Spleen (tissue), 11 donors: ENCODE measurements around the gene LTB4R2. TPM values are rescaled to one million over a fixed set of nuclear protein-coding genes. Genes with fewer than 3 reads are reported as not detected.

ENCODE experiments used
- DNase-seq: peaks from one replicate; pipeline ENCODE4 v3.0.0-alpha.2; 2020
- H3K27ac ChIP-seq, 8 donors: fragments of 200-600 bp; sonication (generic) in 7 of 8; 1 replicate in 4 of 8; 2 replicates in 4 of 8; pipeline versions ENCODE4 v1.5.0 to v1.8.0; 2016 to 2021; ENCODE audit warnings: inconsistent platforms in 4 of 8, mild to moderate bottlenecking in 4 of 8, moderate library complexity in 1 of 8
- H3K27me3 ChIP-seq, 7 donors: fragments of 200-600 bp; sonication (generic) in 6 of 7; replicated peaks in 1 of 7; 1 replicate in 4 of 7; 2 replicates in 3 of 7; pipeline versions ENCODE4 v1.5.0 to v1.8.0; 2016 to 2021; ENCODE audit warnings: inconsistent platforms in 3 of 7, mild to moderate bottlenecking in 1 of 7
- H3K36me3 ChIP-seq, 6 donors: fragments of 200-600 bp; sonication (generic) in 5 of 6; 1 replicate in 4 of 6; 2 replicates in 2 of 6; pipeline versions ENCODE4 v1.5.0 to v1.8.0; 2016 to 2021; ENCODE audit warnings: inconsistent platforms in 2 of 6
- H3K4me1 ChIP-seq, 6 donors: fragments of 200-600 bp; sonication (generic) in 5 of 6; 1 replicate in 3 of 6; 2 replicates in 3 of 6; pipeline versions ENCODE4 v1.5.0 to v1.8.0; 2016 to 2021; ENCODE audit warnings: inconsistent platforms in 3 of 6
- H3K4me3 ChIP-seq, 8 donors: fragments of 200-600 bp; sonication (generic) in 7 of 8; 1 replicate in 4 of 8; 2 replicates in 4 of 8; pipeline versions ENCODE4 v1.5.0 to v1.8.0; 2016 to 2021; ENCODE audit warnings: inconsistent platforms in 4 of 8, mild to moderate bottlenecking in 4 of 8, moderate library complexity in 2 of 8
- H3K9me3 ChIP-seq, 8 donors: fragments of 200-600 bp; sonication (generic) in 7 of 8; 1 replicate in 4 of 8; 2 replicates in 4 of 8; pipeline versions ENCODE4 v1.5.0 to v1.8.0; 2016 to 2021; ENCODE audit warnings: inconsistent platforms in 4 of 8
- POLR2A ChIP-seq, 3 donors: fragments of 450-650 bp; IDR thresholded peaks; one replicate each; pipeline ENCODE4 v1.5.1; 2017; ENCODE audit warnings: antibody characterized with exemption in 3 of 3, mild to moderate bottlenecking in 1 of 3
- POLR2AphosphoS5 ChIP-seq, 3 donors: sonication (generic); formaldehyde crosslinking; IDR thresholded peaks; one replicate each; pipeline ENCODE4 v1.5.1; 2017; ENCODE audit warnings: antibody characterized with exemption in 3 of 3
- WGBS, 5 donors: extraction: QIAGEN DNeasy Blood & Tissue Kit in 3 of 5; methylation state at CpG; one replicate each; pipeline versions ENCODE4 v1.1.5 to v1.1.7; 2013 to 2018; 5-methylcytosine and 5-hydroxymethylcytosine counted together
- intact Hi-C: fragments of 100-400 bp; cut with DNase I; formaldehyde crosslinking; loops from one replicate; pipeline ENCODE4 v1.15.0; 2023; ENCODE audit warnings: low total_unique reads
- polyA plus RNA-seq, 3 donors: library from polyadenylated mRNA; stranded (reverse); fragments of 200-250 nt; gene quantifications; one replicate each; pipeline ENCODE4 v1.2.1, GENCODE V29; 2013
- total RNA-seq, 7 donors: library from RNA; depleted of rRNA in 3 of 7; stranded (reverse); fragments of >200 nt in 3 of 7; fragmentation: NEBNext Ultra II Directional in 4 of 7; extraction: Animal tissue kit (Norgen Biotek cat#: 25700) in 4 of 7; gene quantifications; one replicate each; pipeline versions ENCODE4 v1.1.0 to v1.2.1, GENCODE V29; 2016 to 2021
- TF ChIP-seq, protein P1 (sequence below), 11 experiments: fragments of 200-600 bp in 7 of 11; fragments of 450-650 bp in 4 of 11; sonication (generic) in 4 of 11; IDR thresholded peaks in 8 of 11; conservative IDR thresholded peaks in 3 of 11; 1 replicate in 7 of 11; 2 replicates in 4 of 11; pipeline versions ENCODE4 v1.4.0 to v1.8.0; 2016 to 2021; ENCODE audit warnings: antibody characterized with exemption in 11 of 11, inconsistent platforms in 4 of 11, mild to moderate bottlenecking in 1 of 11
- donor health status: healthy with polysubstance abuse.
- donor health status: DM: no; HTN: no; CAD: no; lungs with moderate emphysema.
- donor health status: DM: no; HTN: no; CAD: no.
- donor health status: Bipolar disorder and iron deficiency.
- donor health status: healthy.
- donor health status: DM: no; HTN: no; CAD: no.
- donor health status: DM: yes; HTN: yes; CAD: no.

Gene LTB4R2
- total and polyA plus RNA-seq, 10 donors: 0.83 to 32.3 (median 13.9) TPM

DNA sequence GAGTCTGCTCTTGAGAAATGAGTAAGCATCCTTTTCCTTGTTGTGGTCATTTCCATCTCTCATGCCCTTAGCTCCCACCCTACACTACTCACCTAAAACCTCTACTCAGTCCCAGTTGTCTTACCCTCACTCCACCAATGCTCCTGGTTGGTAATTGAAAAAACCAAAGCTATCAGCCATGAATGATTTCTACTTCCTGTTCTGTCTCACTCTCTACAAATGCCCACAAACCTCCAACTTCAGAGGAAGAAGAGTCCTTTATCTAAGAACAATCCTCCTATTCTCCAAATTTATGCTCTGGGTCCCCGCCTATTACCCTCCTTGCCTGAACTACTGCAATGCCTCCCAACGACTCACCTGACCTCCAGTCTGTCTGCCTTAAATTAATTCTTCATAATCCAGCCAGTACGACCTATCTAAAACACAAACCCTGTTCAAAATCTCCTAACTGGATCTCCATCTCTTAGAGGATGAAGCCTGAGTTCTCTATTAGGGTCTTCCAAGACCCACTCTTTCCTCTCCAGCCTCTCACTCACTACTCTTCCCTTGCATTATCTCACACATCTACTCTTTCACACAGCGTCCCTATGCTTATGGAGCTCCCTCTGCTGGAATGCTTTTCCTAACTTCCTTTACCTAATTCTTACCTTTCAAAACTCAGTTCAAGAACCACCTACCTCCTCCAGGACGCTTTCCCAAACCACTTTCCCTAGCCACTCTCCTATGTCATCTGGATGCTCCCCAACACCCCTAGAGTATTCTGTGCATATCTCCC is 12.6 kb upstream of the LTB4R2 start:
- 36 to 51% (median 44%) methylated on average over 5 of the region's 5 CpGs for WGBS, 5 donors
- DNase-seq: no peak
- H3K27ac ChIP-seq: peak overlapping the region in 7 of 8 donors; percentile 0 to 62 (median 41)
- peaks cover 31 to 64% (median 54%) of the 10 kb centered on the region in 6 donors for H3K4me1 ChIP-seq
- no peaks in the 10 kb centered on the region for H3K9me3 ChIP-seq
- H3K36me3 ChIP-seq: peaks cover 3 to 60% (median 34%) of the 10 kb centered on the region in 6 donors
- no peaks in the 10 kb centered on the region for H3K27me3 ChIP-seq
- TF ChIP-seq, protein P1, sequence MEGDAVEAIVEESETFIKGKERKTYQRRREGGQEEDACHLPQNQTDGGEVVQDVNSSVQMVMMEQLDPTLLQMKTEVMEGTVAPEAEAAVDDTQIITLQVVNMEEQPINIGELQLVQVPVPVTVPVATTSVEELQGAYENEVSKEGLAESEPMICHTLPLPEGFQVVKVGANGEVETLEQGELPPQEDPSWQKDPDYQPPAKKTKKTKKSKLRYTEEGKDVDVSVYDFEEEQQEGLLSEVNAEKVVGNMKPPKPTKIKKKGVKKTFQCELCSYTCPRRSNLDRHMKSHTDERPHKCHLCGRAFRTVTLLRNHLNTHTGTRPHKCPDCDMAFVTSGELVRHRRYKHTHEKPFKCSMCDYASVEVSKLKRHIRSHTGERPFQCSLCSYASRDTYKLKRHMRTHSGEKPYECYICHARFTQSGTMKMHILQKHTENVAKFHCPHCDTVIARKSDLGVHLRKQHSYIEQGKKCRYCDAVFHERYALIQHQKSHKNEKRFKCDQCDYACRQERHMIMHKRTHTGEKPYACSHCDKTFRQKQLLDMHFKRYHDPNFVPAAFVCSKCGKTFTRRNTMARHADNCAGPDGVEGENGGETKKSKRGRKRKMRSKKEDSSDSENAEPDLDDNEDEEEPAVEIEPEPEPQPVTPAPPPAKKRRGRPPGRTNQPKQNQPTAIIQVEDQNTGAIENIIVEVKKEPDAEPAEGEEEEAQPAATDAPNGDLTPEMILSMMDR (IDR thresholded peaks at IDR 0.05 in 8 of 11, conservative IDR thresholded peaks at IDR 0.05 in 3 of 11): peak in 6 of 11 experiments; percentile 15 to 57 (median 35)
- no peak for TF ChIP-seq POLR2A (IDR thresholded peaks at IDR 0.05)
- TF ChIP-seq POLR2AphosphoS5 (IDR thresholded peaks at IDR 0.05): no peak
- no peak overlapping the region for H3K4me3 ChIP-seq
- intact Hi-C loops: no loop called here

DNA sequence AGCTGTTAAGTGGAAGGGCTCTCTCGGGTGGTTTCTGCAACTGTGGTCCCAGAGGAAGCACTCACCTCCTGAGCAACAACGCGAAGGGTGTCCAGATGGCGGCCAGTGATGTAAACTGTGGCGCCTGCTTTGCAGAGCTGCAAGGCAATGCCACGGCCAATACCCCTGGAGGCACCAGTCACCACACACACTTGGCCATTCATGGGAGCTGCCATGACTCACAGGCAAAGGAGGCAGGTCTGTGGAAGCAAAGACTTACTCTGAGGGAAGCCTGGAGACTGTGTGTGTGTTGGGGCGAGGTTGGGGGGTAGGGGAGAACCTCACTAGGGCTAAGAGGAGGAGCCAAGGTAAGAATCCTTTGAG is 11.1 kb upstream of the LTB4R2 start:
- Histone ChIP-seq H3K9me3 (no peaks in the 10 kb centered on the region), H3K27me3 (no peaks in the 10 kb centered on the region), H3K27ac (peak overlapping the region in 7 of 8 donors; percentile 85 to 95 (median 92)), H3K36me3 (peaks cover 3 to 60% (median 38%) of the 10 kb centered on the region in 6 donors), H3K4me3 (peak overlapping the region; percentile 87 to 99 (median 96)), H3K4me1 (peaks cover 31 to 66% (median 59%) of the 10 kb centered on the region in 6 donors)
- 42 to 73% (median 46%) methylated on average over 7 of the region's 7 CpGs for WGBS, 5 donors
- intact Hi-C loops: loop anchor here (2.0 kb wide), 1 partner anchor 56 kb away; the partner anchor contains the start of gene TINF2
- DNase-seq: no peak
- TF ChIP-seq, protein P1 (IDR thresholded peaks at IDR 0.05 in 8 of 11, conservative IDR thresholded peaks at IDR 0.05 in 3 of 11): no peak
- TF ChIP-seq POLR2A (IDR thresholded peaks at IDR 0.05): no peak
- TF ChIP-seq POLR2AphosphoS5 (IDR thresholded peaks at IDR 0.05): no peak

DNA sequence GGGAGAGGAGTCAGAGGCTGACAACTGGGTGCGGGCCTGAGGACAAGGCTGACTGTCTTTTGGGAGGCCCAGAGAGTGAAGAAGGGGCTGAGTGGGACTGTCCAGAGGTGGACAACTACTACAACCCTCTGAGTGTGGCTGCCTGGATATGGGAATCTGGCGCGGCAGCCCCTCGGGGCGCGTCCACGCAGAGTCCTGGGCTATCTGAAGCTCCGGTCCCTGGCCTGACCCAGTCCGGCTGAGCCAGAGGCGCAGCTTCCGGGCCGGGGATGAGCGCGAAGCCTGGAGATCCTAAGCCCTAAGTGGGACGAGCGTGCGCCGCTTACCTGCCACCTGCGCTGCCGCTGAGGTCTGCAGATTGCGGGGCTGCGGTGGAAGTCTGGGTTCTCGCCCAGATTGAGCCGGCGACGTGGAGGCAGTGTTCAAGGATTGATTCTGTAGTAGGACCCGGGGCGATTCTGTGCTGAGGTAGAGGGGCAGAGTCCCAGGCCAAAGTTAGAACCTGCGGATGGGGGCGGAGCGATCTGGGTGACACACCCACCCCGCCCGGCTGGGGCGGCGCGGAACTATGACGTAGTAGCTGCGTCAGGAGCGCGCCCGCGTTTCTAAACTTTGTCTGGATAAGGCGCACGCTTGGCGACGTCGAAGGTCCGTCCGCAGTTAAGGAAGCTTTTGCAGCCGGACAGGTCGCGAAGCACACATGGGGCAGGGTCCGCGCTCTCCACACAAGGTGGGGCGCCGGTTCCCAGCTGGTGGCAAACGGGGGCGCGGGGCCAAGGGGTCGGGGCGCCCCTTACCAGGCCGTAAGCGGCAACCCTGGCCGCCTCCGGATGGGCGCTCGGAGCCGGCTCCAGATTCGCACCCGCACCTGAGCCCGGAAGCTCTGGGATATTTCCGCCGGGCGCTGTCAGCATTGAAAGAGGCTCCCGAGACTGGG is 10.4 kb upstream of the LTB4R2 start, which contains the start of the genes DHRS1 and NOP9:
DHRS1 (minus strand) TSS at position 526 of the 937 bp plus-strand sequence. CDS start 674 bp downstream, outside the sequence.
NOP9 (plus strand) TSS at position 596 of the 937 bp plus-strand sequence; CDS start at position 701, 105 bp downstream.
- H3K4me1 ChIP-seq: peaks cover 31 to 72% (median 62%) of the 10 kb centered on the region in 6 donors
- TF ChIP-seq POLR2A (IDR thresholded peaks at IDR 0.05): peak in 2 of 3 donors; percentile 37 to 87
- TF ChIP-seq, protein P1 (IDR thresholded peaks at IDR 0.05 in 8 of 11, conservative IDR thresholded peaks at IDR 0.05 in 3 of 11): peak in 2 of 11 experiments; percentile 25 to 35
- peak; percentile 95 to 97 (median 96) for TF ChIP-seq POLR2AphosphoS5 (IDR thresholded peaks at IDR 0.05)
- H3K4me3 ChIP-seq: peak within 1 kb of the TSS; percentile 87 to 99 (median 96)
- H3K9me3 ChIP-seq: no peaks in the 10 kb centered on the region
- H3K36me3 ChIP-seq: peaks cover 3 to 60% (median 44%) of the 10 kb centered on the region in 6 donors
- intact Hi-C loops: loop anchor here (2.0 kb wide), 1 partner anchor 57 kb away; the partner anchor contains the start of gene TINF2
- H3K27me3 ChIP-seq: no peaks in the 10 kb centered on the region
- H3K27ac ChIP-seq: peak within 1 kb of the TSS; percentile 85 to 95 (median 90)
- 0 to 1% (median 1%) methylated on average over 14 to 75 of the region's 75 CpGs for WGBS, 5 donors
- DNase-seq: peak; percentile 98
